NCI-H2196 (cell line): Measurements from ENCODE around the gene ASPG.

Source experiments
- DNase-seq: peaks from one replicate; lab custom pipeline; 2025; ENCODE audit not compliant: unreplicated experiment; lab: John Stamatoyannopoulos, UW

Gene ASPG

DNA sequence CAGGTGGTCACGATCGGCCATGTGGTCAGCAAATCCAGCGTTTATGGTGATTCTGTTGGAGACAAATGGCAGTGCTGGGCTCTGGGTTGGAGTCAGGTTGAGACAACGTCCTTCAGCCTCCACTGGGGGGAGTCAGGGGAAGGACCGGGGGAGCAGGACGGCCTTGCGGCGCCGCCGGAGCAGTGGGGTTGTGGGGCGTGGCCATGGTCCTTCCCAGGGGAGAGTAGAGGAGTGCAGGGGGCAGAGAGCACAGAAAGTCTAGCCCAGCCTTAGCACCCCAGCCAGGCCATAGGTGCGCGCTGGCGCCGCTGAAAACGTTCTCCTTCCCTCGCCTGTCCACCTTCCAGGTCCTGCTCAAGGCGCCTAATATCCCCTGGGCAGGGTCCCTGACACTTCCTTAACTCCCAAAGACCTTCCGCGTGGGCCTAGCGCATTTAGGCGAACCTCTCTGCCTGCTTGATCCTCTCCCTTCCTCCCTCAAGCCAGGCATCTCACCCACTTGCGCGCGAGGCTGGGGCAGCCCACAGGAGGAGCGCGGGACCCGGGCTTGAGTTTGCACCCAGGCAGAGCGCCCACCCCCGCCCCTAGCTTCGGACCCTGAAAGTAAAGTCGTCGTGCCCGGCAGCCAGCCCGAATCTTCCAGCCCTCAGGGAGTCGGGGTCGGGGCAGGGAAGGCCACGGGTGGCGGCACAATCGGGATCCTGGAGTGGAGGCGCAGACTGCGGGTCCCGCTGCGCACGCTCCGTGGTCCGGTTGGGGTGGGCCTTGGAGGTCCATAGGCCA is 49.8 kb downstream of the ASPG start:
- peak; percentile 20 for DNase-seq

DNA sequence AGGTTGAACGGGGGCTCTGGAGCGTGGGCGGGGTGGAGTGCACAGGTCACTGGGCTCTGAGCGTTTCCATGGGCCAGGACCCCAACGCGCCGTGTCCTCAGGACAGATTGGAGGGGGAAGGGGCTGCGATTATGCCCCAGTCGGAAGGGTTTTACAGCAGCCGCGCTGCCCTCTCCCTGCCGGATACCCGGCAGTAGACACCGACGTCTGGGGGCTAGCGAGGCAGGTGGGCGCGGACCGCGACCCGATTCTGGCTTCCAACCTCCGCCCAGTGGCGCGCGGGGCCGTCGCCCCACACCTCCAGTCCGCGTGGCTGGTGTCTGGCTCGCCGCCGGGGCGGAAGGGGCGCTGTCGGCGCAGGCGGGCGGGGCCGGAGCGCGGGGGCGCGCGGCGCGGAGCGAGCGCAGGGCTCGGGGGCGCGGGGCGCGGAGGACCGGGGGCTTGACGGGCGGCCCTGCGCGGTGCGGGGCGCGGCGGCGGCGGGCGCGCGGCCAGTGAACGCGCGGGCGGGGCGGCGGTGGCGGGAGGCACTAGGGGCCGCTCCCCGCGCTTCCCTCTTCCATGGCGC is 50.5 kb downstream of the ASPG start:
- DNase-seq: no peak

DNA sequence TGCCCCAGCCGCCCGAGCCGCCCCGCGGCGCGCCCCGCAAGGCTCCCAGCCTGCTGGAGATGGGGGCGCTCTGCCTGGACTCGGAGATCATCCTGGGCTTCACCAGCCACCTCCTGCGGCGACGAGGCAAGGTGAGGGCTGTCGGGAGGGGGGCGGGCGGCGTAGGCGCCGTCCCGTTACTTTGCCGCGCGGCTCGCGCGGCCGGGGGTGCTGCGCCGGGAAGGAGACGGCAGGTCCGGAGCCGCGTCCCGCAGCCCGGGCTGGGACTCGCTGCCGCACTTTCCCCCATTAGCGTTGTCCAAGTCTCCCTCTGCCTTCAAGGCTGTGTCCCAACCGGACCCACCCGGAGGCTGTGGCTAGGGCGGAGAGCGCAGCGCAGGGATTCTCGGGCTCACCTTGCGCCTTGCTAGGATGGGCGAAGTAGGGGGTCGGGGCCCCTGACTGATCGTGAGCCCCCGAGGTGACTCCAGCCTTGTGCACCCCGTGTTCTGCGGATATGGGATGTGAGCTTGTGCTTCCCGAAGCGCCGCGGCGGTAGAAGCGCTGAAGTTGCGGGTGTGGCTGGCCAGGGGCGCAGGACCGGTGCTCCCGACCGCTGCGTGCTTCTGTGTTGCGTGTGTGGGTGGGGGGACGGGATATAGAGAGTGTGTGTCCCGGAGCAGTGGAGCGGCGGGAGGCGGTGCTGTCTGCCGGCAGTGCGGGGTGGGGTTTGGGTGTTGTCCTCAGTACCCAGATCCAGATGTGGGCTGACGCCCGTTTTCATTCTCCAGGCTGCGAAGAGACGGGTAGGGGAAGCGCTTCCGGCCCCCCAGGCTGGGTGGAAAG is 51.2 kb downstream of the ASPG start:
- no peak for DNase-seq

DNA sequence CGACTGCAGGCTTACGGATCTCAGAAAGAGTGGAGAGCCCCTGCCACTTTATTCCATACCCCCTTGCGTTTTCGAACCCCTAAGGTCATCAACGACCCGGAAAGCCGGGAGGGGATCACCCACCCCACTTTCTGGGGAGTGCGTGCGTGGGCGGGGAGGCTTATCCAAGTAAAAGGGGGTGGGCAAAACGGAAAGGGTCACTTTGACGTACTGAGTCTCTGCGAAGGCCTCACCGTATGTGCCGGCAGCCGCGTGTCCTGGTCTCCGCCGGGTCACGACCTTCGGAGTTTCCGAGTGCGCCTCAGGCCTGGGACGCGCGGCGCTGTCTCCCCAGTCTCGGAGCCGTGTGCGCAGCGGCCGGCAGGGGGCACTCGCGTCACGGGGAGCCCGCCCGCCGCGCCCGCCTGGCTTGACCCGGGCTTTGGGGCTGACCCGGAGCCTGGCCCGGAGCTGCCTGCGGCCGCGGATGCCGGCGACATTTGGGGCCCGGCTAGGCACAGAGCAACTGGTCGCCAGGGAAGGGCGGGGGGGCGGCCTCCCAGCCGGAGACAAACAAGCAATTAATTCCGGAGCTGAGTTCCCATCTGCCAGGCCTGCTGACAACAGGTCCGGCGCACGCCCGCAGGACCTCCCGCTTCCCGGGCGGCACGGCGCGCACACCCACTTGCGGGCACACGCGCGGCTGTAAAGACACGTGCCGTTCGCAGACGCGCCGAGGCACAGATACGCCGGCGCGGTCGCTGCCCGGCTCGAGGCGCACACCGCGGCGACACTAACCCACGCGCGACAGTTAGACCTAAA is 52.0 kb downstream of the ASPG start:
- DNase-seq: peak; percentile 56

DNA sequence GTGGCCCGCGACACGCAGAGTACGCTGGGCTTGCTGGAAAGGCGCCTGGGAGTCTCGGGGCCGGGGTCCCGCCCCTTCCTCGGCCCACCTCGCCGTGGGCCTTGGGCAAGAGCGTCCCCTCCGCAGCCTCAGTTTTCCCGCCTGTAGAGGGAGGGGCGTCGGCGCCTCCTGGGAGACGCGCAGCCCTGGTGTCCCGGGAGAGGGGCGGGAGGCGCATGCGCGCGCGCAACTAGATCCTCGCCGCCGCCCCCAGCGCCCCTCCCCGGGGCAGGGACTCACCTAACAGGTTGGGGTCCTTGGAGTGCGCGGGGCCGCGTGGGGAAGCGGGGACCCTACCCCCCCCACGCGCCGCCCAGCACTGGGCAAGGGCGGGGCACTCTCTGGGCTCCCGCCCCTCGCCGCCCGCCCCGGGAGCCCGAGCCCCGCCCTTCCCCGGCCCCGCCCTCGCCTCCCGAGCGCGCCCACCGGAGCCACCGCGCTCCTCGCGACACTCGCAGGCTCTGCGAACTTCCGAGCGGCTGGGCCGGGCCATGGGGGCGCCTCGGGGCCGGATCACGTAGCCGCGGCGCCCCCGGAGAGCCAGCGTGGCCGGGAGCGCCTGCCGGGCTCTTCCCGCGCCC is 52.7 kb downstream of the ASPG start, which contains the start of gene KIF26A:
TSS of gene KIF26A (plus strand) at position 490 of the 620 bp plus-strand sequence. CDS start 136 bp downstream, outside the sequence.
- DNase-seq: peak; percentile 42

DNA sequence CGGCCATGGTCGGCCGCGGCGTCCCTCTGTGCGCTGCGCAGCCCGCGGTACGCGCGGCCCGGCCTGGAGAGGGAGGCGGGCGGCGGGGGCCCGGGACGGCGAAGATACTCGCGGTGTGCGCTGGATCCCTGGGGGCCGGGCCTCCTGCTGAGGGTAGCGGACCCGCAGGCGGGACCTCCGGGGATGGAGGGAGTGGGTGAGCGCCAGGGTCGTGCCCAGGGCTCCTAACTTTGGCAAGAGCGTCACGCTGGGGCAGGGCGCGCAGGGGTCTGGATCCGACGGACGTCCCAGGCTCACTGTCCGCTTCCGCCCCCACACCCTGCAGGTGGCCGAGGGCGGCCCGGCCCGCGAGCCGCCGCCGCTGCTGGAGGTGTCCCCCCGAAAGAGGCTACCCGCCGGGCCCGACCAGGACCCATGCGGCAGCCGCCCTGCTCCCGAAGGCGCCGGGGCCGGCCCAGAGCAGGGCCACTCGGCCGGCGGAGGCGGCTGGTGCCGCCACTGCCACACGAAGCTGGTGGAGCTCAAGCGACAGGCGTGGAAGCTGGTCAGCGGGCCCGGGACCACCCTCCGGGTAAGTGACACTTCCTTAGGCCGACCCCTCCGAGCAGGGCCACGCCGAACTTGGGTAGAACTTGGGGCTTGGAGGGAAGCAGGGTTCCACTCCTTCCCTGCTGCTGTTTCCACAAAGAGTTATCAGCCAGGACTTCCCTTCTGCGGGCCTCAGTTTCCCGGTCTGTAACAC is 53.4 kb downstream of the ASPG start:
- DNase-seq: no peak

DNA sequence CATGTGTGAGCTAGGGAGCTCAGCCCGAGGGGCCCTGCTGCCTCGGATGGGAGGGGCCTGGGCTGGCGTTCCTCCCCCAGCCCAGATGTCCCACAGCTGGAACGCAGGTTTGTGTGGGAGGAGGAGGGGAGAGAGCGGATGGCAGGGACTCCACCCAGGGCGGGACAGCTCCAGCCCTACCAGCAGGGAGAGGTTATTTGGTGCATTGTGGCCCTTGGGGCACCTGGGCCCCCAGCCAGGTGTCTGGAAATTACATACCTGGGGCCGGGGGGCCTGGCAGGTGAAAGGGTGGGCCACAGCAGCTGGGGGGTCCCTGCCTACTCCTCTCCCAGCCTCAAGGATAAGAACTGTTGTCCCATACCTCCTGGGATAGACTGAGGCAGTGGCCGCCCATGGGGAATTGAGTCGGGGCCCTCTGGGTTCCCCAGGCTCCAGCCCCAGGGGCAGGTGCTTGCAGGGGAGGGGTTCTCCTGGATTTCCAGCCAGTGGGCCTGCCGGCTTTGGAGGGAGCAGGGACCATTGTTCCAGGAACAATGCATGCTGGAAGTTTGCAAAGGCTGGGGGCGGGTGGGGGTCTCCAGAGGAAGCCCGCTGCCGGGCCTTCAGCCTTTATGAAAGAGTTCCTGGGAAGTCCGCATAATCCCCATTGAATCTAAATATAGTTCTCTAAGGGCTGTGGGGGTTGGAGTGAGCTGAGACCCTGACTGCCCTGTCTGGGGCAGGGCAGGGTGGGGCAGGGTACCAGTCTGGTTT is 54.1 kb downstream of the ASPG start:
- DNase-seq: no peak

DNA sequence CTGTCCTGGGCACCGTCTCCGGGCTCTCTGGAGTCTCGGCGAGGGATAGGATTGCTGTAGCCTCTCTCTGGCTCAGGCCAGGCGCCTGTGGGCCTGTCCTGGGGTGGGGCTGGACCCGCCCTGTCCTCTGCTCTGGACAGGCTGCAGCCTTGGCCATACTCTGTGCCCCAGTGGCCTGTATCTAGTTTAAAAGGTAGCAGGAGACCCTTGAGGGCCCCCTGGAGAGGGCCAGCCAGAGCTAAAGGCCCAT is 54.6 kb downstream of the ASPG start:
- no peak for DNase-seq

DNA sequence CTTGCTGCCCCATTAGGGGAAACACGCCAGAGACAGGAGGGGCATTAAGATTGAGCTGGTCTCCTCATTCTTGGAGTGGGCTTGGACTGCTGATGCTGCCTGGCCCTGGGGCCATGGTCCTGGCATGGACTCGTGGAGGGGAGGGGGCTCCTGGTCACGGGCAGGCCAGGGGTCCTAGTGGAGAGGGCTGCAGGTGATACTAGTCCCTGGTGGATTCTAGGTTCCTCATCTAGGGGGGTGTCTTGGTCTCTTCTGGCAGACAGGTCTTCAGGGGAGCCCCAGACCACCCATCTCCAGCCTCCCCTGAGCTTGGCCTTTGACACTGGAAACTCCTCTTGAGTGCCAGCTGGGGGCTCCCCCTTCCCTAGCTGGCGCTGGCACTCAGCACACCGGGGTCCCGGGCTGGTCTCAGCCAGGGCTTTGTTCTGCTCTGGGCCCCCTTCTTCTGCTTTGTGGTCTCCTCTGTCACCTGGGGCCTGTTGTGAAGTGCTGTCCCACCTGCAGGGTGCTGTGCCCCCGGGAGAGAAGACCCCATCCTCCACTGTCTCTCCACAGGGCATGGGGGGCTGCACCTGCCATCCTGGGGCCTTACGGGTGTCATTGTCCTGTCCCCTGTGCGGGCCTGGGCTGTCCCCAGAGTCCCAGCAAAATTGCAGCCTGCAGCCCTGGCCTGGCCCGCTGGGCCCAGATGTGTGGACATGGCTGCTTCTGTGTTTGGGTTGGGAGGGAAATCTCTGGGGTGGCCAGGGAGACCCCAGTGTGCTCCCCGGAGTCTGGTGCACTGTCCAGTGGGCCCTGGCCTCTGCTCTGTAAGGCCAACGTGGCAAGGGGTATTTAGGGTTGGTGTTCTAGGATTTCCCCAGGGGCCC is 55.2 kb downstream of the ASPG start:
- no peak for DNase-seq

DNA sequence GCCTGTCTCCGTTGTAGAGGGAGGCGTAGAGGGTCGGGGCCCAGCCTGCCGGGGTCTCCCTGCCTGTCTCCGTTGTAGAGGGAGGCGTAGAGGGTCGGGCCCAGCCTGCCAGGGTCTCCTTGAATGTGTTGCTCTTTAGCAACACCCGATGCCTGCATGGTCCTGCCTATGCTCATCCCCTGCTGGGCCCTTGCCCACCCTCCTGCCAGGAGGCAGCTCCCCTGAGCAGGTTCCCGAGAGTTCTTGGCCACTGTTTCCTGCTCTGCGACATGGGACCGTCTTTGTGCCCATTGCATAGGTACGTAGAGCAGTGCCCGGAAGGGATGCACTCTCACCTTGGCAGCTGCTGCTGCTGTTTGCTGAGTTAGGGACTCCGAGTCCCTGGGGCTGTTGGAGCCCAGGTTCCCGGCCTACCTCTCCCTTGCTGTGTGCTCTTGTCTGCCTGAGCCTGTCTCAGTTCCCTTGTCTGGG is 56.2 kb downstream of the ASPG start:
- no peak for DNase-seq

DNA sequence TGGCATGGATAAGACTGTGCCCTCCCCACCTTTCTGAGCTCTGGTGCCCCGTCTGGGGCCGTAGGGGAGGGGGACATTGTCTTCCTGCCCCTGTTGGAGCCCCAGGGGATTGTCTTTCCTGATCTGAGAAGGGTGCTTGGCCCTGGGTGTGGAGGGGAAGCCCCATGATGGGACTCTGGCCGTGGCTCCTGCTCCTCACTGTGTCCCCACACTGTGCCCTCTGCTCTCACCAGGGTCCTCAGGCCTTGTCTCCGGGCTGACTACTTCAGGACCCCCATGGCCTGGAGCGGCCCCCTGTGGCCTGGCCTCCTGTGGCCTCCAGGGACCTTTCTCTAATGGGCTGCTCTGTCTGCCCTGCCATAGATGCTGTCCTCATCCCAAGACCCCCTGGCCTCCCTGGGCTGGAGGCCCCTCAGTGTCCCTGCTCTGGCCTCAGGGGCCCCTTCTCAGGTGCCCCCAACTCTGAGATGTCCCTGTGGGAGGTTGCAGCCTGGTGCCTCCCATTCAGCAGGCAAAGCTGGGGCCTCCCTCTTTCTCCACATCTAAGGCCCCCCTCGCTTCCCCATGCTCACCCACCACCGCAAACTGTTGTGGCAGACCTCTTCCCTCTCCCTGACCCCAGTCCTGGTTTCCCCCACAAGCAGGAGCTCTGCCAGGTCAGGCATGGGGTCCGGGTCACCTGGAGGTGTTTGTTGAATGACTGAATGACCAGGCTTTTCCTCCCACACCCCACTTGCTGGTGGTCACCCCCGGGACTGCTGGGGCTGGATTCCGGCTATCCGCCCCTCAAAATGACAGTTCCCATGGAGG is 56.8 kb downstream of the ASPG start:
- no peak for DNase-seq

DNA sequence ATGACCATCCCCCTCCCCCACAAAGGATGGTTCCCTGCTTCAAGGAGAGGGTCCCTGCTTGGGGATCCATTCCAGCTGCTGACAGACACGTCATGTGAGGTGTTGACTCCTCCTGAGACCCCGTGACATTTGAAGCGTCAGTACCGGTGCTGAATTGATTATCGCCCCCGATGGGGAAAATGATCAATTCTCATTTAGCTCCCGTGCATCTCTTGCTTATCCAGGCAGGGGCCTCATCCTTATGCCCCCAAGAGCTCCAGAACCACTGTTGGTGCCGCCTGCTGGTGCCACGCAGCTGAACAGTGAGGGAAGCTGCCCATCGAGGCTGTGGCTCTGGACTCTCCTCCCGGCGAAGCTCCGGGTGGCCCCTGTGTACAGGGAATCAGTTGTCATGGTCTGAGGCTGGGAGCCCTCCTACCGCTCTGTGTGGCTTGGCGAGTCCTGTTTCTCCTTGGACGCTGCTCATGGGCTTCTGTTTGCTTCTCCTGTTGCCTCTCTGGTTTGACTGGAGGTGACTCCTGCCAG is 57.5 kb downstream of the ASPG start:
- DNase-seq: no peak

DNA sequence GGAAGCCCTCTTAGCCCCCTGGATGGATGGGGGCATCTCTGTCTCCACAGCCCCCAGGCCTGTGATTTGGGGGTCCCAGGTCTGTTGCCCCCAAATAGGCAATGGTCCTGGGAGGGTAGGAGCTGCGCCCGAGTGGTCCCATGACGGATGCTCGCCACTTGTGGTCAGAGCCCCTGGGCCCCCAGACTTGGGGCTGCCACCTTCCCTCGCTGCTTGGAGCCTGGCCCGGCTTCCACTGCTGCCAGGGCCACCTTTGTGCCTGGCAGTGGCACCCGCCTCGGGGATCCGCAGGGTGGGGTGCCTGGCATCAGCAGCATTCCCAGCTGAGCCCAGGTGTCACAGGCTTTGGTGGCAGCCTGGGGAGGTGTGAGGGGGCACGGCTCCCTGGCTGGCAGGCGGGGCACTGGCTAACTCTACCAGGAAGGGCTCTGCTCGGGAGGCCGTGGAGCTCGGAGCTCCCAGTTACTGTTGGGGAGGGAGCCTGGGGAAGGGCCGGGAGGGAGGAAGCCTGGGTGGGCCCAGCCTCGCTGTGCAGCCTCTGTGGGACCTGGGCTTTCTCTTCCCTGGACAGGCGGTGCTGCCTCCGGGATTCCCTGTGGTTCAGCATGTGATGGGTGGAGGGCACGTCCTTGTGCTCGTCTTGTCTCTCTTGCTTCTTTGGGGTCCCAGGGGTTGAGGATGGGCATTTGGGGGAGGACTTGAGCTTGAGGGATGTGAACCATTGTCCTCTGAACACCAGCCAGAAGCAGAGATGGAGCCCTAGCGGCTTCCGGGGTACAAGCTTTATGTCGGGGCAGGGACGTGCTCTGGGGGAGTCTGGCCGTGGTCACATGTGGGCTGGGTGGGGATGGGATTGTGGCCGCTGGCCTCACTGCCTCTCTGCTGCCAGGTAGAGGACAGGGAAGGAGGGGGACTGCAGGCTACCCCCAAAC is 58.3 kb downstream of the ASPG start:
- DNase-seq: no peak

DNA sequence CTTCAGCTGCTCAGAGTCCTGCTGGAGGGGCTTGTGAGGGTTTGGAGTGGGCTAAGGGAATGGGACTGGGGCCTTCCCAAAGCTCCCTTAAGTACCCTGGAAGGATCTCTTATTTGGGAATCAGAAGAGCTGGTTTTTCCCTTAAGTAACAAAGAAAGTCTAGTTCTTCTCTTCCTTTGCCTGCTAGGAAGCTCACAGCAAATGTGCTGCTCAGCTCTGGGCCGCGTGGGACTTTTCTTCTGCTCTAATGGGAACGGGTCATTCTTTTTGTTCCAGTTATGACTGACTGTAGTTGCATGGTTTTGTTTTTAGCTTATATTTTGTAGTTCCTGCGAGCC is 58.9 kb downstream of the ASPG start:
- DNase-seq: no peak

DNA sequence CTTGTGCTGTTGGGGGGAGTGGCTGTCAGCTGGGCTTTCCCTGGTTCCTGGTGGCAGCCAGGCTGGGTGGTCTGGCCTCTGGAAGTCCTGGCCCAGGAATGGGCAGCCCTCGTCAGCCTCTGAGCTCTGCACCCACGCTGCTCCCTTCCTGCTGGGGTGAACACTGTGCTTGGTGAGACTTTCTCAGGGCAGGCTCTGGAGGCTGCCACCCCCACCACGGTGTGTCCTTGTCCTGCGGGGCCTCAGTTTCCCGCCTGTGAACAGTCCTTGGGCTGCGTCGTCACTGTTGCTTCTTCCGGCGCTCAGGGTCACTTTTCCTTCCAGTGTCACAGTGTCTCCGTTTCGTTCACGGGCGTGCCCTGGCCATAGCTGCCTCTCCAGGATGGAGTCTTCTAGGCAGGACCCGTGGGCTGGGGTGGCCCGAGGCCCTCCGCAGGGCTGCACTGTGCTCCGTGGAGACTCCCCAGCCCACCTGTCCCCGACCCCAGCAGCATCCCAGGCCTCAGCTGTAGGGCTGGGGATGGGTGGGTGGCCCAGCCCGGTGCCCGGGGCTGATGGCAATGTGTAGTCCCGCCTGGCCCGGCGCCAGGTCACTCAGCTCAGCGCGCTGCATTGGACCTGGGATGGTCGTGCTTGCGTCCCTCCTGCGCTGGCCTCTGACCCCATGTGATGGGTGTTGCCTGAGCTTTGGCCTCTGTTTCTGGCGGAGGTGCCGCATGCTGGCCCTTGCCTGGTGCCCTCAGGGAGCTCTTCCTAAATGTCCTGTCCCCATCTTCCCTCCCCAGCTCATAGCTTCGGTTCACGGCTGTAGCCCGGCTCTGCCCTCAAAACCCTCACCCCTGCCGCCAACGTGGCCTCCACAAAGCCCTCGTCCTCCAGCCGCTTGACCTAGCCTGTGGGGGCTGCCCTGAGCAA is 59.7 kb downstream of the ASPG start:
- DNase-seq: no peak
